PC-9 (cell line): ENCODE measurements around the gene CDC73. TPM values are rescaled to one million over a fixed set of nuclear protein-coding genes. Genes with fewer than 3 reads are reported as not detected.

ENCODE experiments used
- BruUV-seq: library from RNA; stranded (reverse); fragments of 400-500 nt; replicated peaks from 2 replicates; lab custom pipeline; 2021; lab: Mats Ljungman, UMichigan
- CTCF ChIA-PET: fragments of 300-600 bp; sonication (Branson Sonifier 250); formaldehyde crosslinking; loops from one replicate; lab custom pipeline; 2022; ENCODE audit warnings: antibody characterized with exemption; lab: Charles Lee
- POLR2A ChIA-PET: fragments of 300-600 bp; sonication (Branson Sonifier 250); formaldehyde crosslinking; loops from one replicate; lab custom pipeline; 2022; ENCODE audit warnings: antibody characterized with exemption; ENCODE audit not compliant: unreplicated experiment; lab: Charles Lee
- DNase-seq, 2 experiments: peaks; one replicate each; pipeline versions ENCODE4 v3.0.0 to v3.0.0-alpha.2; 2015 to 2022; ENCODE audit warnings: mixed read lengths in 1 of 2
- H2AFZ ChIP-seq: fragments of 200-600 bp; sonication (generic); 2 replicates; pipeline ENCODE4 v1.8.1; 2017; ENCODE audit warnings: antibody characterized with exemption
- H3F3A ChIP-seq: fragments of 200-600 bp; sonication (generic); 2 replicates; pipeline ENCODE4 v1.8.1; 2017; ENCODE audit warnings: antibody characterized with exemption, mild to moderate bottlenecking, low read depth; ENCODE audit not compliant: insufficient read depth
- H3K27ac ChIP-seq: fragments of 200-600 bp; sonication (generic); 2 replicates; pipeline ENCODE4 v1.6.1; 2016; ENCODE audit warnings: mixed run types
- H3K27me3 ChIP-seq: fragments of 200-600 bp; sonication (generic); 2 replicates; pipeline ENCODE4 v1.6.1; 2016; ENCODE audit warnings: low read depth, mixed run types; ENCODE audit not compliant: insufficient read depth
- H3K36me3 ChIP-seq: fragments of 200-600 bp; sonication (generic); 2 replicates; pipeline ENCODE4 v1.6.1; 2016; ENCODE audit warnings: low read depth, mixed run types
- H3K4me1 ChIP-seq: fragments of 200-600 bp; sonication (generic); replicated peaks from 2 replicates; pipeline ENCODE4 v1.6.1; 2016; ENCODE audit warnings: mixed run types; ENCODE audit not compliant: insufficient read depth
- H3K4me2 ChIP-seq: fragments of 200-600 bp; sonication (generic); 2 replicates; pipeline ENCODE4 v1.6.1; 2017; ENCODE audit warnings: mixed run types
- H3K4me3 ChIP-seq: fragments of 200-600 bp; sonication (generic); 2 replicates; pipeline ENCODE4 v1.6.1; 2016; ENCODE audit warnings: mixed run types
- H3K79me2 ChIP-seq: fragments of 200-600 bp; sonication (generic); 2 replicates; pipeline ENCODE4 v1.6.1; 2017; ENCODE audit warnings: low read depth, mixed run types
- H3K9me2 ChIP-seq: fragments of 200-600 bp; sonication (generic); 2 replicates; pipeline ENCODE4 v1.8.1; 2017; ENCODE audit warnings: mild to moderate bottlenecking; ENCODE audit not compliant: insufficient read depth
- H3K9me3 ChIP-seq: fragments of 200-600 bp; sonication (generic); 2 replicates; pipeline ENCODE4 v1.8.1; 2016; ENCODE audit warnings: low read depth; ENCODE audit not compliant: insufficient read depth
- H4K20me1 ChIP-seq: fragments of 200-600 bp; sonication (generic); 2 replicates; pipeline ENCODE4 v1.8.1; 2017; ENCODE audit not compliant: insufficient read depth
- CTCF ChIP-seq: fragments of 200-600 bp; sonication (generic); conservative IDR thresholded peaks from 2 replicates; pipeline ENCODE4 v1.6.1; 2017; ENCODE audit warnings: mixed run types, antibody characterized with exemption, mild to moderate bottlenecking, moderate library complexity
- EZH2 ChIP-seq: fragments of 200-600 bp; sonication (generic); IDR thresholded peaks from 2 replicates; pipeline ENCODE4 v1.8.0; 2017; ENCODE audit warnings: antibody characterized with exemption, low read depth
- intact Hi-C: fragments of 100-400 bp; cut with micrococcal nuclease; formaldehyde crosslinking; loops from one replicate; pipeline ENCODE4 v1.10.0; 2022; ENCODE audit not compliant: unreplicated experiment
- microRNA-seq: library from miRNA; unstranded; fragments of <30 nt; microRNA quantifications from one replicate; pipeline ENCODE4 v1.2.0, GENCODE V29; 2021; ENCODE audit warnings: borderline number of aligned reads, borderline replicate concordance
- total RNA-seq: library from RNA; stranded (reverse); gene quantifications from 2 replicates; pipeline ENCODE4 v1.2.3, GENCODE V29; 2021

Gene CDC73
- total RNA-seq, 1 experiment from 2014 or later, result 39.6 TPM

GRCh38 chr1:193299038-193299437, 177.2 kb downstream of the CDC73 start:
- CTCF ChIA-PET, result no interaction called here

GRCh38 chr1:193301746-193302145, 179.9 kb downstream of the CDC73 start:
- DNase-seq, result no peak
- H3K9me2 ChIP-seq, result no peaks in the 10 kb centered on the region
- no peaks in the 10 kb centered on the region for H4K20me1 ChIP-seq
- BruUV-seq, result no TSS peak
- ChIA-PET CTCF (no interaction called here), POLR2A (no interaction called here)
- no peaks in the 10 kb centered on the region for H3K9me3 ChIP-seq
- no peaks in the 10 kb centered on the region for H3K4me1 ChIP-seq
- no peak overlapping the region for H3K27ac ChIP-seq
- H2AFZ ChIP-seq, result no peak overlapping the region
- no peaks in the 10 kb centered on the region for H3K79me2 ChIP-seq
- no peak overlapping the region for H3K4me3 ChIP-seq
- TF ChIP-seq CTCF, result no peak
- no peak for TF ChIP-seq EZH2
- no peaks in the 10 kb centered on the region for H3F3A ChIP-seq
- no peaks in the 10 kb centered on the region for H3K27me3 ChIP-seq
- H3K36me3 ChIP-seq, result no peaks in the 10 kb centered on the region
- intact Hi-C loops, result no loop called here
- no peak overlapping the region for H3K4me2 ChIP-seq

More at GRCh38 chr1:193299038-193299437, 177.2 kb downstream of the CDC73 start:
- Histone ChIP-seq H3K4me2 (no peak overlapping the region), H2AFZ (no peak overlapping the region; the same call in 1 of the 2 replicates), H3K4me3 (no peak overlapping the region), H4K20me1 (no peaks in the 10 kb centered on the region), H3K36me3 (no peaks in the 10 kb centered on the region), H3K9me2 (no peaks in the 10 kb centered on the region), H3K27me3 (no peaks in the 10 kb centered on the region), H3K79me2 (no peaks in the 10 kb centered on the region), H3K9me3 (no peaks in the 10 kb centered on the region), H3K4me1 (no peaks in the 10 kb centered on the region), H3F3A (no peaks in the 10 kb centered on the region), H3K27ac (no peak overlapping the region)
- BruUV-seq, result no TSS peak
- intact Hi-C loops, result no loop called here
- no peak for DNase-seq
- no peak for TF ChIP-seq EZH2
- no peak for TF ChIP-seq CTCF
- POLR2A ChIA-PET, result no interaction called here

GRCh38 chr1:193303849-193304248, 182.0 kb downstream of the CDC73 start:
- no peak overlapping the region for H2AFZ ChIP-seq
- H3K36me3 ChIP-seq, result no peaks in the 10 kb centered on the region
- no peaks in the 10 kb centered on the region for H3K4me1 ChIP-seq
- H3K27me3 ChIP-seq, result no peaks in the 10 kb centered on the region
- H3K27ac ChIP-seq, result no peak overlapping the region
- H3K79me2 ChIP-seq, result no peaks in the 10 kb centered on the region
- H3K9me2 ChIP-seq, result no peaks in the 10 kb centered on the region
- no peak overlapping the region for H3K4me3 ChIP-seq
- no peaks in the 10 kb centered on the region for H3F3A ChIP-seq
- ChIA-PET POLR2A (interaction anchor here (0.7 kb wide), 1 partner anchor 720 kb away, joined by 4 read pairs; no protein-coding TSS in a partner anchor), CTCF (no interaction called here)
- H3K9me3 ChIP-seq, result no peaks in the 10 kb centered on the region
- no peak overlapping the region for H3K4me2 ChIP-seq
- intact Hi-C loops, result no loop called here
- H4K20me1 ChIP-seq, result no peaks in the 10 kb centered on the region
- no TSS peak for BruUV-seq
- TF ChIP-seq CTCF (no peak), EZH2 (no peak)
- DNase-seq, result no peak

Small RNAs within 50 kb of the gene (microRNA-seq; reads per million reads assigned to microRNA genes)
- gene MIR1278, result not detected

Other genes with a start within 250 kb of the CDC73 start
- gene UCHL5, start 62.7 kb upstream of the CDC73 start, total RNA-seq, result 37.0 and 49.3 TPM in 2 replicates
- gene RO60, start 62.4 kb upstream of the CDC73 start, total RNA-seq, result 40.4 and 49.2 TPM in 2 replicates
- 12.5 and 16.7 TPM in 2 replicates for gene GLRX2, start 16.6 kb upstream of the CDC73 start, total RNA-seq
- not detected in 2 replicates for gene B3GALT2, start 64.6 kb downstream of the CDC73 start, total RNA-seq